GM21786 (cell line): ENCODE measurements around the gene ESRP2.

Experiments
- ATAC-seq: cut with Tn5 transposase; IDR thresholded peaks from one replicate; pipeline ENCODE4 v1.9.1; 2021; ENCODE audit not compliant: unreplicated experiment

Gene ESRP2

GRCh38 chr16:68223072-68223471 is 12.9 kb downstream of the ESRP2 start:
- ATAC-seq, result no peak

- no peak for ATAC-seq
These were observed 16.1 kb downstream of the ESRP2 start for GRCh38 chr16:68219725-68220351.

GRCh38 chr16:68217506-68217905 is 18.4 kb downstream of the ESRP2 start:
- ATAC-seq, result no peak

- no peak for ATAC-seq
These were observed 19.7 kb downstream of the ESRP2 start for GRCh38 chr16:68216240-68216639.

GRCh38 chr16:68215302-68215701 is 20.6 kb downstream of the ESRP2 start:
- ATAC-seq, result no peak

- no peak for ATAC-seq
These were observed 21.2 kb downstream of the ESRP2 start for GRCh38 chr16:68214726-68215125.

- no peak for ATAC-seq
These were observed 29.7 kb downstream of the ESRP2 start for GRCh38 chr16:68206245-68206644.

- ATAC-seq, result no peak
These were observed 33.8 kb downstream of the ESRP2 start for GRCh38 chr16:68202091-68202519.

- no peak for ATAC-seq
These were observed 35.7 kb downstream of the ESRP2 start for GRCh38 chr16:68200088-68200783.

GRCh38 chr16:68197250-68197649 is 38.7 kb downstream of the ESRP2 start:
- no peak for ATAC-seq

- ATAC-seq, result no peak
These were observed 41.7 kb downstream of the ESRP2 start for GRCh38 chr16:68194251-68194650.

GRCh38 chr16:68190736-68191510 is 45.0 kb downstream of the ESRP2 start:
- ATAC-seq, result no peak

- no peak for ATAC-seq
These were observed 45.8 kb downstream of the ESRP2 start for GRCh38 chr16:68190081-68190480.

GRCh38 chr16:68188170-68188569 is 47.8 kb downstream of the ESRP2 start:
- no peak for ATAC-seq

GRCh38 chr16:68187505-68187904 is 48.4 kb downstream of the ESRP2 start:
- ATAC-seq, result no peak

GRCh38 chr16:68186877-68187276 is 49.0 kb downstream of the ESRP2 start:
- no peak for ATAC-seq

- no peak for ATAC-seq
These were observed 52.9 kb downstream of the ESRP2 start for GRCh38 chr16:68183046-68183445.

- ATAC-seq, result no peak
These were observed 56.1 kb downstream of the ESRP2 start for GRCh38 chr16:68179855-68180254.

- no peak for ATAC-seq
These were observed 56.6 kb downstream of the ESRP2 start for GRCh38 chr16:68179196-68179795.
